ENCODE results near the gene BCR.

BCR gene

GRCh38 chr22:23223569-23224317 is 43.4 kb downstream of the BCR start:
- TF ChIP-seq POLR2A (IDR thresholded peaks at IDR 0.05; ENCODE audit: low read length), result no peak
- TF ChIP-seq GATA1 (IDR thresholded peaks at IDR 0.05; ENCODE audit: low read depth, low read length), result peak; percentile 50
- DNase-seq, result peak; percentile 52 to 80

GRCh38 chr22:23224846-23225245 is 44.5 kb downstream of the BCR start:
- DNase-seq, result no peak
- no peak for TF ChIP-seq GATA1 (IDR thresholded peaks at IDR 0.05; ENCODE audit: low read depth, low read length)
- no peak for TF ChIP-seq POLR2A (IDR thresholded peaks at IDR 0.05; ENCODE audit: low read length)

DNA sequence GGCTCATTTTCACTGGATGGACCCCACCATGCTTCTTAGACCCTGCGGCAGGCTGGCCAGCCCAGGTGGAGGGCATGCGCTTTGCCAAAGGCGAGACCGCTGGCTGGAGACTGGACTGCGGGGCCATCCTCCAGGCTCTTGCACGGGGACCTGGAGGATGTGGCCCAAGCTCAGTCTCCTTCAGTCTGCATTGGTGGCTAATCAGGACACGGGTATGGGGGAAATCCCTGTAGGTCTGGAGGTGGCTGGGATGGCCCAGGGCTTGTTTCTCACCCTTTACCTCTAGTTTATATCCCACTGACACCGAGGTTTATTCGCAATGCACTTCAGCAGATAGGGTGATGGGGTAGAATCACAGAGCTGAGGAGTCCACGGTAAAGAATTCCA is 45.0 kb downstream of the BCR start:
- TF ChIP-seq POLR2A (IDR thresholded peaks at IDR 0.05; ENCODE audit: low read length) (no peak), GATA1 (IDR thresholded peaks at IDR 0.05; ENCODE audit: low read depth, low read length) (no peak)
- no peak for DNase-seq

GRCh38 chr22:23225724-23226496 is 45.6 kb downstream of the BCR start:
- no peak for DNase-seq
- TF ChIP-seq GATA1 (IDR thresholded peaks at IDR 0.05; ENCODE audit: low read depth, low read length) (no peak), POLR2A (IDR thresholded peaks at IDR 0.05; ENCODE audit: low read length) (no peak)

DNA sequence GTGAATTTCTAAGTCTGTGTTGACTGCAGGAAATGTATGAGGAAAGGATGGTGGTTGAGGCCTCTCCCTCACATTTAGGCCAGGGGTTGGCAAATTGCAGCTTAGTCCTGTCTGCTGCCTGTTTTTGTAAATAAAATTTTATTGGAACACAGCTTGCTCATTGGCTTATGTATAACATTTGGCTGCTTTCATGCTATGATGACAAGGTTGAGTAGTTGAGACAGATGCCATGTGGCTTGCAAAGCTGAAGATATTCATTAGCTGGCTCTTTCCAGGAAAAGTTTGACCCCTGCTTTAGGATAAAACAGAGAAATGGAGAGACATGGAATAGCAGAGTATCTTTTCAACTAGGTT is 46.2 kb downstream of the BCR start:
- no peak for TF ChIP-seq GATA1 (IDR thresholded peaks at IDR 0.05; ENCODE audit: low read depth, low read length)
- TF ChIP-seq POLR2A (IDR thresholded peaks at IDR 0.05; ENCODE audit: low read length), result no peak
- no peak for DNase-seq

- DNase-seq, result no peak
- TF ChIP-seq POLR2A (IDR thresholded peaks at IDR 0.05; ENCODE audit: low read length) (no peak), GATA1 (IDR thresholded peaks at IDR 0.05; ENCODE audit: low read depth, low read length) (no peak)
These were observed 47.1 kb downstream of the BCR start for GRCh38 chr22:23227380-23227779.

DNA sequence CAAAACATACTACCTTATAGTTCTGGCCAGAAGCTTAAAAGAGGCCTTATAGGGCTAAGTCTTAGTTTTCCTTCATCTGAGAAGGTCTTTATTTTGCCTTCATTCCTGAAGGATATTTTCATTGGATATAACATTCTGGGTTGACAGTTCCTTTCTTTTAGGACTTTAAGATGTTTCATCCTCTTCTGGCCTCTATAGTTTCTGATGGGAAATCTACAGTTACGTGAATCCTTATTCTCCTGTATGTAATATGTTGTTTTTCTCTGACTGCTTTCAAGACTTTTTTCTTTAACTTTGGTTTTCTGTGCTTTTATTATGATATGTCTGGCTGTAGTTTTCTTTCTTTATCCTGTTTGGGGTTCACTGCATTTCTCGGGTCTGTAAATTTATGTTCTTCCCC is 48.2 kb downstream of the BCR start:
- no peak for TF ChIP-seq POLR2A (IDR thresholded peaks at IDR 0.05; ENCODE audit: low read length)
- no peak for TF ChIP-seq GATA1 (IDR thresholded peaks at IDR 0.05; ENCODE audit: low read depth, low read length)
- DNase-seq, result no peak

- TF ChIP-seq GATA1 (IDR thresholded peaks at IDR 0.05; ENCODE audit: low read depth, low read length) (no peak), POLR2A (IDR thresholded peaks at IDR 0.05; ENCODE audit: low read length) (no peak)
- DNase-seq, result no peak
These were observed 49.3 kb downstream of the BCR start for GRCh38 chr22:23229646-23230045.

GRCh38 chr22:23230348-23231068 is 50.2 kb downstream of the BCR start:
- DNase-seq, result no peak
- TF ChIP-seq POLR2A (IDR thresholded peaks at IDR 0.05; ENCODE audit: low read length) (no peak), GATA1 (IDR thresholded peaks at IDR 0.05; ENCODE audit: low read depth, low read length) (no peak)

- TF ChIP-seq POLR2A (IDR thresholded peaks at IDR 0.05; ENCODE audit: low read length) (no peak), GATA1 (IDR thresholded peaks at IDR 0.05; ENCODE audit: low read depth, low read length) (no peak)
- no peak for DNase-seq
These were observed 51.3 kb downstream of the BCR start for GRCh38 chr22:23231471-23232093.

- no peak for TF ChIP-seq GATA1 (IDR thresholded peaks at IDR 0.05; ENCODE audit: low read depth, low read length)
- no peak for TF ChIP-seq POLR2A (IDR thresholded peaks at IDR 0.05; ENCODE audit: low read length)
- DNase-seq, result no peak
These were observed 52.0 kb downstream of the BCR start for GRCh38 chr22:23232094-23232905.

- DNase-seq, result no peak
- no peak for TF ChIP-seq GATA1 (IDR thresholded peaks at IDR 0.05; ENCODE audit: low read depth, low read length)
These were observed 52.8 kb downstream of the BCR start for GRCh38 chr22:23233084-23233531.

DNA sequence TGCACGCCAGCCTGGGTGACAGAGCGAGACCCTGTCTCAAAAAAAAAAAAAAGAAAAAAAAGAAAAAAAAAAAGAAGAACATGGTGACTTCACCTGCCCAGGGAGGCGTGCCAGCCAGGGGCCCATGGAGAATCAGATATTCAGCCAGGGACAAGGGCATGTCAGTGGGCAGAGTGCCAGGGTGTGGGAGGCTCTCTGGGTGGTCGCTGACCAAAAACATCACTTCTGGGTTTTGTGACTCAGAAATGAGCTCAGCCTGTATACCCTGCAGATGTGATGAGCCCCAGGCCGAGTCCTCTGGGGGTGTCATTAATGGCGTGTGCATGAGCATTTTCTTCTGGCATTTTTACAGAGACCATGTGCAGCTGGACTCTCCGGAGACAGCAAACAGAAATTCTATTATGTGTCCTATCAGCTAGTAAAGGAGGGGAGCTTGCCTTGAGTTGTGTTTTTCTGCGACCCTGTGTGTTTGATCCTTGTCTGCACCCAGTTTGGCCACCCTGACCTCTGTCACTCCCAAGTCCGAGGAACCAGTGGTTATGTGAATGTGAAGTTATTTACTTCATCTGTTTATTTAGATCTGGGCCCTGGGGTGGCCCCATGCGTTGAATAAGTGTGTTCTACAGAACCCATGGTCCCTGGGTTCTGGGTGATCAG is 53.6 kb downstream of the BCR start:
- no peak for DNase-seq
- TF ChIP-seq GATA1 (IDR thresholded peaks at IDR 0.05; ENCODE audit: low read depth, low read length) (no peak), POLR2A (IDR thresholded peaks at IDR 0.05; ENCODE audit: low read length) (no peak)
